NCI-H1092 (cell line): Measurements from ENCODE around the gene IMPDH2.

Experiments used
- DNase-seq: peaks from one replicate; lab custom pipeline; 2025; lab: John Stamatoyannopoulos, UW

IMPDH2 gene

DNA sequence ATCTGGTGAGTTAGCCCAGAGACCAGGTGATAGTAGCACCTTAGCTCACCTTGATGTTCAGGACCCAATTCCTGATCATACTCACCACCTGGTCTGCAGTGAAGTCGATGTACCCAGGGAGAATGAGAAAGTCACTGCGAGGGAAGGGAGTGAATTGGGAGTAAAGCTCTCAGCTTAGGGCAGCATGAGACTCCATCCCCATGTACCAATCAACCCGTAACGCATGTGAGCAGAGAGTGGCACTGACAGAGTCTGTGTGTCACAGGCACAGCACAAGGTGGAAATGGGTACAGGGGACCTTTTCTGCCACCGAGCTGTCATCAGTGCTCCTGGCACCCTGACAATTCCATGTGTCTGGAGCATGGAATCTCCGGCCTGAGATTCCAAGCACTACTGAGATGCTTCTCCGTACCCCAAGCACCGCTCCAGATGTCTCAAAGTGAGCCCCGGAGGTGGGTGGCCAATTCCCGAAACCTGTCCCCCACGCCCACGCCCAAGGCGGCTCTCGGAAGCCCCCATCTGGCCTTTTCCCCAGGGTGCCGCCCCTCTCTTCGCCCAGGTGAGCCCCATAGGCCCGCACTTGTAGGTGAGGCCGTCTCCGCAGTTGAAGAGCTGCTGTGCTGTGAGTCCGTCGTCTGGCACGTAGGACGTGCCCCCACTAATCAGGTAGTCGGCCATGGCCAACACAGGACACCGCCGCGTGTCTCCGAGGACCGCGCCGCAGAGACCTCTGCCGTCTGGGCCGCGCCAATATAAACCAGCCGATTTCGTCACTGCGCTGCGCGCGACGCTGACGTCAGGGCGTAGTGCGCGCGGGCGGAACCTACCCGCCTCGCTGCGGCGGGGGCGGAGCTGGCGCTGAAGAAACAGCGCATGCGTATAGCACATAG lies at the start of gene IMPDH2:
Gene IMPDH2, minus strand, starts transcription at position 726 of the 890 bp plus-strand sequence. Its CDS starts 48 bp downstream, at position 678.
- peak; percentile 90 for DNase-seq

DNA sequence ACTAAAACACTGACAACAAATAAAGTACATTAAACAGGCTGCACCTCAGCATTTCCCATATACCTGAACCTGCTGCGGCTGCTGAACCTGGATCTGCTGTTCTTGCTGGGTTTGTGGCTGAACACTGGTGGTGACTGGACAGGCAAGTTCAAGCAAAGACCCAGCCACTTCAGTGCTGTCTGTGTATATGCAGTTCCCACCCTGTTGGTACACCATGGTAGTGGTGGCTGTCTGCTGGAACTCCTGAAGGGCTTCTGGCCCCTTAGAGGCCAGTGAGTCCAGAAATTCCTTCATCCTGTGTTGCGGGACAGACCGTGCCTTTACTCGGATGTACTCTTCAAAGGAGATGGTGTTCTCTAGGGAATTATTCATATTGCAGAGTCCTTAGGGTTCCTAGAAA lies 47.4 kb upstream of the IMPDH2 start:
- DNase-seq, result no peak

DNA sequence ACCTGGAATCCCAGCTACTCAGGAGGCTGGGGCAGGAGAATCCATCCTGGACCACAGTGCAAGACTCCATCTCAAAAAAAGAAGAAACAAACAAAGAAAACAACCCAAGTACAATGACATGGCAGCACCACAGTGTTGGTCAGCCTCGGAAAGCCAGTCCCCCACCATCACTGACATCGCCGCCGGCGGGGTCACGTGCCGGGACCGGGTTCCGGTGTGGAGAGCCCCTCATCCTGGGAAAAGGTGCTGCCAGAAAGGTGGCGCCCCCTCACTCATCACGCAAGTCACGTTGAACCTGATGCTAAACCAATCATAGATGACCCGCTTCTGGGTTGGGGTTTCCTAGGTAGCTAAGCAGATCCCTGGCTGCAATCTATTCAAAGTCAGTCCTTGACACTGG lies 46.9 kb upstream of the IMPDH2 start:
- no peak for DNase-seq

DNA sequence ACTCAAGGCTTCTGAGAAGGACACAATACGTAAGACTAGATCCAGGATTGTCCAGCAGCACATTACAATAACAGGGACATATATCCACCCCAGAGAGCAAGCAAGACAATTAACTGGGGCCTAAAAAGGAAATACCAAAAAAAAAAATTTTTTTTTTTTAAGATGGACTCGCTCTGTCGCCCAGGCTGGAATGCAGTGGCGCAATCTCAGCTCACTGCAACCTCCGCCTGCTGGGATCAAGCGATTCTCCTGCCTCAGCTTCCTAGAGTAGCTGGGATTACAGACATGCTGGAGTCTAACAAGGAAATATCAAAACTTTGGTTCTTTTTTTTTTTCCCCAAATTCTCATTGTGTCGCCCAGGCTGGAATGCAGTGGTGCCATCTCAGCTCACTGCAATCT lies 28.8 kb upstream of the IMPDH2 start:
- DNase-seq, result no peak

DNA sequence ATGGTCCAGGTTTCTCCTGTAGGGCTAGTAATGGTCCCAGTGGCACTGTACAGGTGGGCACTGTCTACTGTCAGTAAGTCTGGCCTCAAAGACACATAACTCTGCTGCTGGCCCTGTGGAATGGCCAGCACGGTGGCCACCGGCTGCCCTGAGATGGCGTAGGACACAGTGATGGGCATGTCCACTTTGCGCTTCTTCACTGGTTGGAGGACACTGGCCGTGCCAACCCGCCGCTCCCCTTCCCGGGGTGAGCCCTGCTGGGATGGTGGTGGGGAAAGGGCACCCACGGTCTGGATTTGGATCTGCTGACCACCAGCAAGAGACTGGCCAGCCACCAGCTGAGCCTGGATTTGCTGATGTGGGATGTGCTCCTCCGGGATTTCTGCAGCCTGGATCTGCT lies 28.1 kb upstream of the IMPDH2 start:
- no peak for DNase-seq

DNA sequence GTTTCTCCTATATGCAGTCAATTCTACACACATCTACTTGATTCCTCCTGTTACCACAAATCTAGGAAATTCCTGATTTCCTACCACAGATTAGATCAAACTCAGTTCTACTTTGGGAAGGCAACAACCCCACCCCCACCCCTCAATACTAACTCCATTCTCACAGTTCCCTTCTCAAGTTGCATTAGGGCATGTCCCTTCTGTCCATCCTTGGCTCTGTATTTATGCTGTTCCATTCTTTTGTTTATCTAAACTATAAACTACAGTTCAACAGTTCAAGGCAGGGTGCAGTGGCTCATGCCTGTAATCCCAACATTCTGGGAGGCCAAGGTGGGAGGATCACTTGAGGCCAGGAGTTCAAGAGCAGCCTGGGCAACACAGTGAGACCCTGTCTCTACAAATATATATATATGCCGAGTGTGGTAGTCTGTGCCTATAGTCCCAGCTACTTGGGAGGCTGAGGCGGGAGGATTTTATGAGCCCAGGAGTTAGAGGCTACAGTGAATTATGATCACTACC lies 25.2 kb upstream of the IMPDH2 start:
- no peak for DNase-seq

DNA sequence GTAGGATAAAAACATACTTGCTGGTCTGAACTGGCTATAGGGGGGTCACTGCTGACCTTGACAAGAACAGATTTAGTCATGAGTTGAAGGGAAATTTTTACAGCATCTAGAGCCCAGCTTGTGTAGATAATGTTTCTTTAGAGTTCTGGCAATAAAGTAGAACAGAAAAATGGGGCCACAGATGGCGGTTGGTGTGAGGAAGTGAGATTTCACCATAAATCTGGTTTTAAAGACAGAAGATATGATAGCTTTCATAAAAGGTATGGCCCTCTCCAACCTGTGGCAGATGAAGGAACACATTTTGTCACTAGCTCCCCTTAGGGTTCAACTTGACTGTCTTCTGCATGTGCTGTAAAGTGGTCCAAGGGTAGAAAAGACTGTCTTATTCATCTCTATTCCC lies 24.3 kb upstream of the IMPDH2 start:
- DNase-seq, result no peak

DNA sequence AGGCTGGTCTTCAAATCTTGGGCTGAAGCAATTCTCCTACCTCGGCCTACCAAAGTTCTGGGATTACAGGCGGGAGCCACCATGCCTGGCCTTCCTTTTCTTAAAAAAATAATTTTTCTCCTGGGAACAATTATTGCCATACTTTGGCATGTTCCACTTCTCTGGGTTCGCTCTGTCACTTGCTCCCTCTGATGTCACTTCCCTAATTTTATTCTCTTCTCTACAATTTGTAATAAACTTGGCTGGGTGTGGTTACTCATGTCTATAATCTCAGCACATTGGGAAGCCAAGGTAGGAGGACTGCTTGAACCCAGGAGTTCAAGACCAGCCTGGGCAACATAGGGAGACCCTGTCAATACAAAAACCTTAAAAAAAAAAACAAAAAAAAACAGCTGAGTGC lies 6.1 kb upstream of the IMPDH2 start:
- no peak for DNase-seq

DNA sequence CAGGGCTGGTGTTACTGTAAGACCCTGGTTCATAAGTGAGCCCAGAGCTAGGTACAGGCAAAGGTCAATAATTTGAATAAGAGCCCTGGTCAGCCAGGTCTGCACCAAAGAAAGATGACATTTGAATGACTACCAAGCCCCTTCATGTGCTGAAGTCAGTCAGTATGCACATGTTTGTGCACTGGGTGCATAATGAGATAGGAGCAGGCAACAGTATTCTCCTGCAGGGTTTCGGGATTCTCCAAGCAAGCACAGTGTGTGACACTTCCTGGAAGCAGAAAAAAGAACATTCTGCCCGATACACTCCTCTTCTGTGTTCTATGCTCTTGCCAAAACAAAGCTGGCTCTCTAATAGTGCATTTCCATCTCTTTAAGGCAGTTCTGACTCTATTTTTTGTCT lies 5.5 kb upstream of the IMPDH2 start:
- DNase-seq, result no peak

DNA sequence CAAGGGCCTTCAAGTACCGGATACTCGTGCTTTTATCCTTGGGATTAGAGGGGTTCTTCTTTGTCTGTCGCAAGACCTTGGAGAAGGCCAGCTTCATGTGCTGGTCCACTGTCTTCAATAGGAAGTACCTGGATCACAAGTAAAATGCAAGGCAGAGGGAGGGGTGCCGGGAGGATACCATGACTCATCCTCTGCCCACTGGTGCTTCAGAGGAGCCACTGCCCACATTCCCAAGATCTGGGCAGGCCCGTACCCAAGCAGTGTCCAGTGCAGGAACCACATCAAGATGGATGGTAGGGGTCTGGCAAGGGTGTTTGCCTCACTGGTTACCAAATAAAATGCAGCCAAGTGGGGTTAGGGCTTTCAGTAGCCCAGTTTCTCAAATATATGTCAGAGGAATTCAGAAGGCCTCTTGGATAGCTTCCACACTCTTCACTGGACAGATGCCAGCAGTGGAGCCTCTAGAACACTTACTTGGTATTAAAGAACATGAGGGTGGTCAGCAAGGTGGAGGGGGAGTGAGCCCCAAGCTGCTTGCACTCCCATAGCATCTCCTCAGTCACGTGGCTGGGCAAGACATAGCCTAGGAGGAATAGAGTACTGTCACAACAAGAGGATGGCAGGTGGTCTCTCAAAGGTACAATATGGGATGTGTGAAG lies 3.6 kb upstream of the IMPDH2 start:
- no peak for DNase-seq

DNA sequence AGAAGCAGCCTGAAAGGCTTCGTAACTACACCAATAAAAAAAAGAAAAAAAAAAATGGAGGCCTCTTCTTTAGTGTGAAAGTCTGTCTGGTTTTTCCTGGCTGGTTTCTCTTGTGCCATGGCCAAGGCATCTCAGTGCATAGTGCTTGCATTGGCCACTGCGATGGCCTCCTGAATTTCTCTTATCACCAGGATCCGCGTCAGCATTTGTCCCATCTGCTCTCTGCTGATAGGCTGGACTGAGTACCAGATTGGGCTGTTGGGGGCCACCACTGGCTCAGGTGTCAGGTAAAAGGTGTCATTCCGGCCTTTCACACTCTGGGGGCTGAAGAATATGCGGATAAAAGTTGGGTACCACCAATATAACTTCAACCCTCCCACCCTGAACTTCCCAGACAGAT lies 1.1 kb upstream of the IMPDH2 start:
- DNase-seq, result no peak

DNA sequence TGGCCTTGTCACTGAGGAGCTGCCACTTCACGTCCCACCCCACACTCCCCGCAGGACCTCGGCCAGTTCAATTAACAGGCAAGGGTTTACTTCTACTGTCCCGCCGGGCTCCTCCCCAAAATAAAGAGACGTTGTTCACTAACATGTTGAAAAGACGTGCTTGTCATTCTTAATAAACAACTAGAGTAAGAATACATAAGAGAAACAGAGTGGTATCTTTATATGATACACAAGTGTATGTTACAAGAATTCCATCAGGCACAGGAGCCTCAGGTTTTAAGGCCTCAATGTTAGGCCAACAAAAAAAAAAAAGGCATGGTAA lies 326 bp upstream of the IMPDH2 start:
- DNase-seq, result no peak

DNA sequence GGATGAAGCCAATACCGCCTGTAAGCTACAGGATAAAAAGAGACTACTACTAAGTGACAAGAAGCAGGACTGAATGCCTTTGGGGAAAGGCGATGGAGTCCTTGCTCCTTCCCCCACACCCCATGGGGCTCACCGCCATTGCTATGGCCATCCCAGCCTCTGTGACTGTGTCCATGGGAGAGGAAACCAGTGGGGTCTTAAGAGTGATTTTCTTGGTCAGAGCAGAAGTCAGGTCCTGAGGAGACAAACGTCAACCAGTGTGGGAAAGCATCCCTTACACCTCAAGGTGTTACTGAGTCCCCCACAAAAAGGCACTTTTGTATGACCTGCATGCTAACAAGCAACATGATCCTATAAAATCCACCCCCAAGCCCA lies 913 bp downstream of the IMPDH2 start:
- DNase-seq, result no peak

DNA sequence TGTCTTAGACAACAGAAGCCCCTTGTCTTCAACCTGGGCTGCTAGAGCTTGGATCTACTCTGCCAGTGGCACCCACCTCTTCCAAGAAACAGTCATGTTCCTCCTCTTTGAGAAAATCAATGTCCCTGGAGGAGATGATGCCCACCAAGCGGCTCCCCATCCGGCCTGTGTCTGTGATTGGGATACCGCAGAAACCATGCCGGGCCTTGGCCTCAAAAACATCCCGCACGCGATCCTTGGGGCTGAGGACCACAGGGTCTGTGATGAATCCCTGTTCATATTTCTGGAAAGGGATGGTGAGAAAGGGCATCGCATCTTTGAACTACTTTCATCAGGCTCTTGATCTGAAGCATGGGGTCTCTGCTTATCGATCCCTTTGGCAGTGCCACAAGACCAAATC lies 1.6 kb downstream of the IMPDH2 start:
- DNase-seq, result no peak

DNA sequence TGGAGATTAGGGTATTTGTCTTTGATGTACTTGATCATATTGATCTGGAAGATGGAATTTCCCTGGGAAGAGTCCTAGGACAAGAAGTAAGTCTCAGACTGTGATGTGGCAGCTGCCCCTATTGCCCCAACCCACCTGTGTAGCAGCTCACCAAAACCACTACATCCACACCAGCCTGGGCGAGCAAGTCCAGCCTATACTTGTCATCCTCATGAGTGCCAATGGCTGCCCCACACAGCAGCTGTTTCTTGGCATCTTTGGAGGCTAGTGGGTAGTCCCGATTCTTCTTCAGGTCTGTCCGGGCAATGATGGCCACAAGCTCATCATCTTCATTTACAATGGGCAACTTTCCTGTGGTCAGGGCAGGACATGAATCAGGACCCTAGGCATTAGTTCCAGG lies 2.7 kb downstream of the IMPDH2 start:
- no peak for DNase-seq

DNA sequence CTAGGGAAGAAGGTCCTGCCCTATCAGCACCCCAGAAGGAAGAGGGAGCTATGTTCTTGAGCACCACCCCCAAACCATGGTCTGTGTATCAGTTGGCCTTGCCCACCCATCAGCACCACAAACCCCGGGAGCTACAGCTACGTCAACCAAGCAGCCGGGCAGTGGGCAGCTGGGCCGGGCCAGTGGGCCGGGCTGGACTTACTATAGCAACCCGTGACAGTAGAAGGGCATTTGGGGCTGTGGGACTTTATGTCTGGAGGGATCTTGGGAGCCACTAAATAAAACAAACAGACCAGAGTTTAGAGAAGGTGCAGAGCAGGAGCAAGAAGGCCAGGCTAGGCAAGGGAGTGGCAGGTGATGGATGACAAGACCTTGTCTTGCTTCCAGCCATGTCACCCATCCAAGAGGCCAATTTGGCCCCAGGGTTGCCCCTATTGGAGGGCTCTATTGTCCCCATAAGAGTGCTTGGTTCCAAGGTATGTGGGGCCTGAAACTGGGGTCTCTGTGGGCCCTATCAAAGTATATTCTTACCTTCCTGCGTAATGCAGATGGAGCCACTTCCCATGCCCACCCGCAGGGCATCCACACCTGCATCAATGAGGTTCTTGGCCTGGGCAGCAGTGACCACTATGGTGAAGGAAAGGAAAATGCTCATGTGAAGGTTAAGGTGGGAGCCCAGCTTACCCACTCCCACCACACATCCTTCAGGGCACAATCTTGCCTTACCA lies 3.2 kb downstream of the IMPDH2 start:
- no peak for DNase-seq

DNA sequence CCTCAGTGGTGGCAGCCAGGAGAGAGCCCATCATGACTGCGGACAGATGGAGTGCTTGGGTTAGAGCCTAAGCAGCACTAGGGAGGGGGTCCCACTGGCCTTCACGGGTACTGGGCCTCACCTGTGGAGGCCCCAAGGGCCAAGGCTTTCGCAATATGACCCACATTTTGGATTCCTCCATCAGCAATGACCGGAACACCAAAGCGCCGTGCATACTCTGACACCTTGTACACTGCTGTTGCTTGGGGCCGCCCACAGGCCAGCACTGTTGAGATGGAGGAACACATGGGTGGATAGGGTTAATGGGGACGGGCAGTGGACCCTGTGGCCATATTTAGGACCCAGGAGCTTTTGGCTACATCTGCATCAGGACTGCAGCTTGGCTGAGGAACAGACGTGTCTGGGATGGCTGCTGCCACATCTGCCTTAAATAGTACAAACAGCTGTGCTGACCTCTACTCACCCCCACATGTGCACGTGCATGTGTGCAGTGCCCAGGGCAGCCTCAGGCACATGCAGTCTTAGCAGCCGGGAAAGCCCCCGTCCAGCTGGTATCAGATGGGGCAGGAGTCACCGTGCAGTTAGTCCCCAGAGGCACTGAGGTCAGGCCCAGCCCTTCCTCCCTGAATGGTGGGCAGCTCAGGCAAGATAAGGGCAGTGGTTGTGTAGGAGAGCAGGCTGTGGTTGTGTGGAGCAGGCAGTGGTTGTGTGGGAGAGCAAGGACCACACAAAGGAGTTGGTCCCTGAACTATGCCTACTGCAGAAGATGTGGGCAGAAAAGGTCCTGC lies 4.0 kb downstream of the IMPDH2 start:
- DNase-seq, result no peak

DNA sequence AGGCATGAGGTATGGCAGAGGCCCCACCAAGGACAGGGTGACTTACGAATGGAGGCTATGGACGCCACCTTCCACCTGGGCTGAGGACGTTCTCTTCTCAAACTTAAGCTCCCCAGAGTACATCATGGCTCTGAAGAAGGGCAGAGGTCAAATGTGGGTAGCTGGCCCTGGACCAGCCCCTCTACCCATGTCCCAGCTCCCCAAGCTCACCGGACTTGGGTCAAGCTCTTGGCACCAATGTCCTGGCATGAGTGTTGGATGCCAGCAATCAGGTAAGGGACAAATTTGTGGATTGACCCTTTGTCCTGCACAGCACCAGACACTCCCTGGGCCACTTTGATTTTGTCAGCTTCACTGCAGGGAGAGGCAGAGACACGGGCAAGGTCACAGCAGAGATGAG lies 4.7 kb downstream of the IMPDH2 start:
- DNase-seq, result no peak

DNA sequence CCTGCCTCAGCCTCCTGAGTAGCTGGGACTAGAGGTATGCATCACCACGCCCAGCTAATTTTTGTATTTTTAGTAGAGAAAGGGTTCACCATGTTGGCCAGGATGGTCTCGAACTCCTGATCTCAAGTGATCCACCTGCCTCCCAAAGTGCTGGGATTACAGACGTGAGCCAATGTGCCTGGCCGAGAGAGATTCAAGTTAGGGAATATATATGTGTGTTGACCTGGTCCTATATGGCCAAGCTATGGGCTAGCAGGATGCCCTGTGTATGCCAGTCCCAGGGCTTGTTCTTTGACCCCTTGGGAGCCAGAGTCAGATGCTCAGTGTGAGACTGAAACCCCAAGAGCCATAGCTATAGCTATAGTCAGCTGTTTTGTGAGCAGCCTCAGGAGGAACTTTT lies 5.4 kb downstream of the IMPDH2 start:
- DNase-seq, result no peak

DNA sequence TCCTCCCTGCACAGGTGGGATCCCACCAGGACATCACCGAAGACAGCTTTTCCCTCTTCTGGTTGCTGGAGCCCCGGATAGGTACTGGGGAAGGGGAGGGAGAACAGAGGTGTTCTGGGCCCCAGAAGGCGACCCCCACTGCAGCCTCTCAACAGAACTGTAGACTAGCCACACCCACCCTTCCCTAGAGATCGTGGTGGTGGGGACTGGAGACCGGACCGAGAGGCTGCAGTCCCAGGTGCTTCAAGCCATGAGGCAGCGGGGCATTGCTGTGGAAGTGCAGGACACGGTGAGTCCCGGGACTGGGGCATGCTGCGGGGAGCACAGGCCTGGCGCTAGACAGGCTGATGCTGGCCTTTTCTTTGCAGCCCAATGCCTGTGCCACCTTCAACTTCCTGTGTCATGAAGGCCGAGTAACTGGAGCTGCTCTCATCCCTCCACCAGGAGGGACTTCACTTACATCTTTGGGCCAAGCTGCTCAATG lies 6.5 kb downstream of the IMPDH2 start:
- DNase-seq, result no peak

DNA sequence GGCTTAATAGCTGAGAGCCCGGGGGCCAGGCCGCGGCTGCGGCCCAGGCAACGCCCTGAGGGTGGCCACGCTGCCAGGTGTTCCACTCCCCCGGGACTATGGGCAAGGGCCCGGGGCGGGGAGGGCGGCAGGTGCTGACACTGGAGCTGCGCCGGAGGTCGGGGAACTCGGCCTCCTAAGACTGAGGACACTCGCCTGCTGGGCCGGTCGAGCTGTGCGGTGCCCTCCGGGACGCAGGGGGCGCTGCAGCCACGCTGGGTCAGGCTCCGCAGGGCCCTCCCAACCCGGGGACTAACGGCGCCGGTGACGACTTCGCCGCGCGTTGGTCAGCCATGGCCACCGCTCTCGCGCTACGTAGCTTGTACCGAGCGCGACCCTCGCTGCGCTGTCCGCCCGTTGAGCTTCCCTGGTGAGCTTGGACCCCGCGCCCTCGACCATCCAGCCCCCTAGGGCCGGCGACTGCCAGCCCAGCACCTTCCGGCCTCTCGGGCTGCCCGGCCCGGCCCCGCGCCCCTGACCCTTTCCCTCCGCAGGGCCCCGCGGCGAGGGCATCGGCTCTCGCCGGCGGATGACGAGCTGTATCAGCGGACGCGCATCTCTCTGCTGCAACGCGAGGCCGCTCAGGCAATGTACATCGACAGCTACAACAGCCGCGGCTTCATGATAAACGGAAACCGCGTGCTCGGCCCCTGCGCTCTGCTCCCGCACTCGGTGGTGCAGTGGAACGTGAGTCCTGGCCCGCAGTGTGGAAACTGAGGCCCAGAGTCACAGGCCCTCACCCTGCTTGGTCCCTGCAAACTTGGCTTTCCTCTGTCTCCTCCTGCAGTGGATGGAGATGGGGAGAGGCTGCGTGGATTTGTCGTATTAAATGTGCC lies 7.1 kb downstream of the IMPDH2 start, which contains the start of gene NDUFAF3:
Gene NDUFAF3, plus strand, starts transcription at position 309 of the 875 bp plus-strand sequence. Its CDS starts 24 bp downstream, at position 333.
- peak; percentile 80 for DNase-seq
